ENCODE results near the gene TMEM200B.
A peak's percentile ranks its signal among the peaks of the same experiment; 100 is the strongest.
"Not testable (repeated sequence)": the region's sequence is repeated elsewhere in the genome, so short reads cannot be mapped to it uniquely, and the experiment has no call there.

The TMEM200B gene

GRCh38 chr1:29123887-29124365 is at the start of gene TMEM200B:
Gene TMEM200B, minus strand, starts transcription at chr1:29123903. Its CDS starts 2,075 bp downstream, at chr1:29121828.
- no peak for DNase-seq

DNA sequence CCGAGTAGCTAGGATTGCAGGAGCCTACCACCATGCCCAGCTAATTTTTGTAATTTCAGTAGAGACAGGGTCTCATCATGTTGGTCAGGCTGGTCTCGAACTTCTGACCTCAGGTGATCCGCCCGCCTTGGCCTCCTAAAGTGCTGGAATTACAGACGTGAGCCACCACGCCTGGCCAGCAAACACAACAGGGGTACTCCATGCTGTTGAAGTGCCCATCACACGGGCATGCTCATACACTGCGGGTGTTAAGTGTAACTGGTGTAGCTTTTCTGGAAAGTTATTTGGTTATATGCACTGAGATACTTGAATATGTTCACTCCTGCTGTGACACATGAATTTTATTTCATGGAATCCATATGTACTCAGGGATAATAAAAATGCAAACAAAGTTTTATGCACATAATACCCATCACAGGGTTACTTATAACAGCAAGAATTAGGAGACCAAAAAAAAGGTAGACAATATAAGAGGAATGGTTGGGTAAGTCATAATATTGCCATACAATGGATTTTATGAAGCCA is 48.8 kb upstream of the TMEM200B start:
- DNase-seq: no peak

- DNase-seq: no peak
These were observed 47.8 kb upstream of the TMEM200B start for GRCh38 chr1:29171521-29171920.

- no peak for DNase-seq
These were observed 47.4 kb upstream of the TMEM200B start for GRCh38 chr1:29171089-29171488.

DNA sequence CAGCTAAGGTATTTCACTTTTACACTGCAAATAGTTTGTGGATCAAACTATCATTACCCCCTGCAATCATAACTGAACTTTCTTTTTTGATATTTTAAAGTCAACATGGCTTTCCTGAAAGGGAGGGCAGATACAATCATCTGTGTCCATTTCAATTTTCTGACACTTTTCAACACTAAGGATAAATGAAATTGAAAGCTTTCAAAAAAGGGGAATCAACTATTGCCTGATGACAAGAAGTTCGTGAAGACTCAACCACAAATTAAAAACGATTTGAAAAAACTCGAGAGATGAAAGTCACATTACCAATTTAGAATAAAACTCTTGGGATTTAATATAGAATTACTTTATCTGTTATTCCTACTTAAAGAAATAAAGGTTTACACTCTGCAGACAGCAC is 46.3 kb upstream of the TMEM200B start:
- no peak for DNase-seq

- no peak for DNase-seq
These were observed 44.2 kb upstream of the TMEM200B start for GRCh38 chr1:29167904-29168303.

DNA sequence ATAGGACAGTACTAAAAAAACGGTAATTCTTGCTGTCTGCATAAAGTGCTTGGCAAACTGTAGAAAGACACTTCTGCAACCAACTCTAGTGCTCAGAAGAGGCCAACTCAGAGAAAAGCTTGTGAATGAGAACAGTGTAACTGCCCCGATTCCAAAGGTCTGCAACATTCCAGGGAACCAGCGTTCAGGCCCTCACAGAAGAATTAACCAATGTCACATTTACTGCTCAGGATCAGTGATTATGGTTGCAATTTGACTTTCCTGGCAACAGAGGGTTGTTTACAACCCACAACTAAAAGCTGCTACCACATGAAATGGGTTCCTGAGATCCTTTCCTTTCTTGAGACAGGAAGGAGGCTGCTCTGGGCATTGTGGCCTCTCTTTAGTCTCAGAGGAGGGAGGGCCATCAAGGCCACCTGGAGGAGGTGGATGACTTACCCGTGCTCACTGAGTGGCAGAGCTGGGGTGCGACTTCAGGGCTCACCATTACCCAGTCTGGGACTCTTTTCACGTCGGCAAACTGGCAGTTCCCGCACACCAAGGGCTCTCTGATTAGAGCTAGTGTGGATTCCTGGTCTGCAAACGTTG is 42.7 kb upstream of the TMEM200B start:
- no peak for DNase-seq

- no peak for DNase-seq
These were observed 40.9 kb upstream of the TMEM200B start for GRCh38 chr1:29164588-29164987.

GRCh38 chr1:29162476-29163138 is 38.9 kb upstream of the TMEM200B start:
- DNase-seq: peak in 2 of 51 donors; percentile 1 to 15

GRCh38 chr1:29162025-29162424 is 38.3 kb upstream of the TMEM200B start:
- DNase-seq: no peak

DNA sequence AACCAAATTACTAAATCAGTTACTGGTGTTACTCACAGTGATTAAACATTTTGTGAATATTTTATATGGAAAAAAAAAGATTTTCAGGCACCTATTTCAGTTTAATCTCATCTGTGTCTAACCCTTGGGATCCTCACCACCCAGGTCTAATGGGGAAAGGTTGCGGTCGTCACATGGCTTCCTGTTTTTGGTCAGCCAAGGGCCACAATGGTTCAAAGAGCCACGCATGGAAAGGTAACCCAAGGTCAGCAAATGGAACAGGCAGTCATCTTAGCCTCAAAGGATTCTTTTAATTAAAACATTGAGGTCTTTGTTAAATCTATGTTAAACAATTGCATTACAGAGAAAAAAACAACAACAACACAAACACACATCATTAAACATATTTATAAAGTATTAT is 36.1 kb upstream of the TMEM200B start:
- DNase-seq: no peak

DNA sequence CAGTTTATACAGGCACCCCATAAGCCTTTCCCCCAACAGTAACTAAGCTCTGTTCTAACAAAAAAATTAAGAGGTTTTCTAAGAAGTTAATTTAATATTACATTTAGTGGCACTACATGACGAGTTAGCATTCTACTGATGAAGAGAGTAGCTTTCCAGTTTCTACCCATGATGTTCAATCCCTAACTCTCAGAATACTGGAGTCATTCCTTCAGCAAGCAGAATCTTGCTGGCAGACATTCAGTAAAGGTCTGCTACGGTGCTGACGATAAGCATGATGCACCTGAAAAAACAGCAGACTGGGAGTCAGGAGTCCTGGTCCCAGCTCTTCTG is 33.5 kb upstream of the TMEM200B start:
- DNase-seq: no peak

- no peak for DNase-seq
These were observed 33.0 kb upstream of the TMEM200B start for GRCh38 chr1:29156543-29157268.

- DNase-seq: no peak
These were observed 28.5 kb upstream of the TMEM200B start for GRCh38 chr1:29152046-29152805.

DNA sequence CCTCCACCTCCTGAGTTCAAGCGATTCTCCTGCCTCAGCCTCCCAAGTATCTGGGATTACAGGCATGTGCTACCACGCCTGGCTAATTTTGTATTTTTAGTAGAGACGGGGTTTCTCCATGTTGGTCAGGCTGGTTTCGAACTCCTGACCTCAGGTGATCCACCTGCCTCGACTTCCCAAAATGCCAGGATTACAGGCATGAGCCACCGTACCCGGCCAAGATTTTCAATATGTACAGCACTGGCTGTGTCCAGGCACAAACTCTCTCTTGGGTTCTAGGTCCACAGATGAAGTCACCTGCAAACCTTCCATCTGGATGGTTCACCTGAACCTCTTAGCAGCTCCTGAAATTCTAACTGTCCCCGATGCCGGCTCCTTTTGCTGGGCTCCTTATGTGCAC is 26.6 kb upstream of the TMEM200B start:
- not testable (repeated sequence) for DNase-seq

DNA sequence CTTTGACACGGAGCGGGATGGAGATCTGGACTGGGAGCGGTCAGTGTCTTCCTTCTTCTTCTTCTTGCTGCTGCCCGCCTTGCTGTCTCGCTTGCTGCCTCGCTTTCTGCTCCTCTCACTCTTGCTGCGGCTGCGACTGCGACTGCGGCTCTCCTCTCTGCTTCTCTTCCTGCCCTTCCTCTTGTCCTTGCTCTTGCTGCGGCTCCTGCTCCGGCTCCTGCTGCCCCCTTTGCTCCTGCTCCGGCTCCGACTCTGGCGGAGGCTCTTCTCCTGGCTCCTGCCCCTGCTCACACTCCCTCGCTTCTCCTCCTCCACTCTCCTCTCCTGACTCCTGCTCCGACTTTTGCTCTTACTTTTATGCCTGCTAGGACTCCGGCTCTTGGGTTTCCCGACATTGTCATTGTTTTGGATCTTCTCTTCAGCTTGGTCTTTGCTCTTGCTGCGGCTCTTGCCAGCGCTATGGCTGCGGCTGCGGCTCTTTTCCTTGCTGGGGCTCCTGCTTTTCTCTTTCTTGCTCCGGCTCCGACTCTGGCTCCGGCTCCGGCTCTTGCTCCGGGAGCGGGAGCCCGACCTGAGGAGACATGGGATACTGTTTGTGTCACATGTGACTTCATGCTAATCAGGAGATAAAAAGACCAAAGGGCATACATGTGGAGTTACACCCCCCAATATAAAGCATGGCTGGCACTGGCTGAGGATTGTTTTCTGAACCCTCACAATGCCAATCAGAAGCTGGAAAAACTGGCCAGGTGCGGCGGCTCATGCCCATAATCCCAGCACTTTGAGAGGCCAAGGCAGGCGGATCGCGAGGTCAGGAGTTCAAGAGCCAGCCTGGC is 25.2 kb upstream of the TMEM200B start:
- DNase-seq: no peak

DNA sequence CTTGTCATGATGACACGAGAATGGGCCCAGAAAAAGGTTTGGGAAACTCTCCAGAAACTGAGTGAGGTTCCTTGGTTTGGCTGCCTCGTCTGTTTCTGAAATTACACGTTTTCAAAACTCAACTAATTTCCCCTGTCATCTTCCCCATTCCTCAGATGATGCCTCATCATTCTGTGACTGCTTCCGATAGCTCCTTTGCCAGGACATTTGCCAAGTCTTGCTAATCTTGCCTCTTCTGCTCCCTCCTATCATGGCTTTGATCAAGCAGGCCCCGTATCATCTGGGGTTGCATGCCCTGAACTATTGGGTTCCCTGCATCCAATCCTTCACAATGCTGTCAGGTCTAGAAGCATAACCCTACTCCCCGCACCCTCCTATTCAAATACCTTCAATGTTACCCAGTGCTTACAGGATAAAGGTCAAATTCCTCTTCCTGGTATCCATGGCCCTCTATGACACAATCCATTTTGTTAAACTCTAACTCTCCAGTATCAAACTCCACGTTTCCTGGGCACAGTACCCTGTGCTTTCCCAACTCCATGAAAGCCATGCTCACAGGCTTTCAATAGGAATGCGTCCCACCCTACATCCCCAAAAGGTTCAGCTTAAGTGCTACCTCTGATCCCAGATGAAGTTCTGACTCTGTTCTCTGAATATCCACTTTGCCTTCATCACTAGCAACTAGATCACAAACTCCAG is 22.2 kb upstream of the TMEM200B start:
- no peak for DNase-seq

DNA sequence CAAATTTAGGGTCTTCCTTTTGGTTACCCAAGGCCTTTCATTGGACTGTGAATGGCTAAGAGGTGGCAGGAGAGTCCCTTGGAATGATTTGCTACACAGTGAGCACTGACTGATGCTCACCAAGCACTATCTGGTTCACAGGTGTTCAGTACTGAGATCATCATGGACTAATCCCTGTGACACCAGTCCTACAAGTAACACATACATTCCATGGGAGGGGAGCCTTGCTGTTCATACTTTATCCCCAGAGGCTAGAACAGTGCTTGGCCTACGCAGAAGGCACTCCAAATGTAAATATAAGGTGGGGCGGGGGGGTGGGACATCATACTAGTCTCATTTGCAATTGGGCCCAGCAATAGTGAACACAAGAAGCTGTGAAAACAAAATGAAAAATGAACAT is 20.5 kb upstream of the TMEM200B start:
- no peak for DNase-seq

GRCh38 chr1:29142714-29143113 is 19.0 kb upstream of the TMEM200B start:
- DNase-seq: no peak

DNA sequence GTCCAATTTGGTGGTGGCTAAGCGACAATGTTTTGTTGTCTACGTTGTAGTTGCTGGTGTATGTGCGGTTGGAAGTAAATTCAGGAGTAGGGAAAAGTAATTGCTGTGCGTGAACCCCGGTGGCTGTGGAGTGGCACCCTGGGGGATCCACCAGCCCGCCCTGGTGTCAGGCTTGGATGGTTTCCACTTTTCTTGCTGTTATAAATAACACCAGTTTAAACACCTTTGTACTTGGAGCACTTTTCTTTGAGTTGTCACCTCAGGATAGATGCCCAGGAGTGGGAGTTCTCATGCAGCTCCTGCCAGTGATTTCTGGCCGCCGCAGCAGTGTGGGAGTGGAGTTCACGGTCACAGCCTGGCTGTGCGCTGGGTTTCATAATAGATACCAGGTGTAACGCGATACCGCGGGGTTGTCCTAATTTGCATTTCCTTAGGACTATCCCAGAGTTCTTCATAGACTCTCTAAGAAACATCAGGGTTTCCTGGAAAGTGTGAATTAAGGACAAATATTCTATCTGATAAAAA is 12.8 kb upstream of the TMEM200B start:
- DNase-seq: no peak

Data from hypothalamus (tissue), 51 donors.